Kidney (tissue), 14 donors: ENCODE measurements around the gene TEPSIN. TPM values are rescaled to one million over a fixed set of nuclear protein-coding genes. Genes with fewer than 3 reads are reported as not detected.
A peak's percentile ranks its signal among the peaks of the same experiment; 100 is the strongest.
"Not testable (repeated sequence)": the region's sequence is repeated elsewhere in the genome, so short reads cannot be mapped to it uniquely, and the experiment has no call there.

ENCODE experiments used
- DNase-seq, 5 donors: peaks; one replicate each; pipeline ENCODE4 v3.0.0-alpha.2; 2013 to 2020
- FAIRE-seq: peaks from 2 replicates; lab custom pipeline; 2012; peaks lifted over from hg19 to GRCh38; lab: Jason Lieb, UNC
- H3K27ac ChIP-seq, 2 donors: one replicate each; pipeline ENCODE4 v1.7.0; 2013; ENCODE audit warnings: low read depth in 2 of 2, low read length in 2 of 2, inconsistent platforms in 1 of 2
- H3K27me3 ChIP-seq: one replicate; pipeline ENCODE4 v1.7.1; 2013; ENCODE audit warnings: low read length, inconsistent platforms; ENCODE audit not compliant: control insufficient read depth, insufficient read depth
- H3K36me3 ChIP-seq, 3 donors: one replicate each; pipeline versions ENCODE4 v1.7.0 to v1.7.1; 2013; ENCODE audit warnings: low read length in 3 of 3, control low read depth in 1 of 3, inconsistent platforms in 1 of 3; ENCODE audit not compliant: insufficient read depth in 3 of 3, control insufficient read depth in 2 of 3
- H3K4me1 ChIP-seq, 3 donors: one replicate each; pipeline versions ENCODE4 v1.7.0 to v1.7.1; 2013; ENCODE audit warnings: low read length in 3 of 3, inconsistent platforms in 1 of 3, low read depth in 1 of 3; ENCODE audit not compliant: control insufficient read depth in 2 of 3, insufficient read depth in 2 of 3
- H3K4me3 ChIP-seq, 3 donors: one replicate each; pipeline versions ENCODE4 v1.7.0 to v1.8.1; 2013; ENCODE audit warnings: low read length in 3 of 3, control low read depth in 1 of 3, inconsistent platforms in 1 of 3
- H3K9ac ChIP-seq, 3 donors: one replicate each; pipeline versions ENCODE4 v1.7.0 to v1.7.1; 2013; ENCODE audit warnings: low read length in 3 of 3, control low read depth in 1 of 3, inconsistent platforms in 1 of 3
- H3K9me3 ChIP-seq, 3 donors: one replicate each; pipeline versions ENCODE4 v1.7.0 to v1.7.1; 2013; ENCODE audit warnings: low read length in 3 of 3, control low read depth in 1 of 3, inconsistent platforms in 1 of 3; ENCODE audit not compliant: control insufficient read depth in 2 of 3, insufficient read depth in 1 of 3
- intact Hi-C: fragments of 100-400 bp; cut with DNase I; formaldehyde crosslinking; loops from one replicate; pipeline ENCODE4 v1.11.1; 2022
- polyA plus RNA-seq: library from polyadenylated mRNA; stranded (reverse); fragments of 350-450 nt; fragmentation: Illumina TruSeq; extraction: RNeasy Lipid Tissue Mini Kit (QIAGEN cat#74804); gene quantifications from one replicate; pipeline ENCODE4 v1.2.3, GENCODE V29; 2014; ENCODE audit warnings: low read depth, low replicate concordance; ENCODE audit not compliant: insufficient read depth
- total RNA-seq: library from RNA; stranded (reverse); fragmentation: NEBNext Ultra II Directional; extraction: Animal tissue kit (Norgen Biotek cat#: 25700); gene quantifications from one replicate; pipeline ENCODE4 v1.2.1, GENCODE V29; 2021
- TF ChIP-seq, protein P1 (sequence below): IDR thresholded peaks from 3 replicates; pipeline ENCODE4 v1.5.1; 2012; ENCODE audit warnings: mild to moderate bottlenecking, moderate library complexity, borderline replicate concordance; ENCODE audit not compliant: insufficient read depth; ENCODE audit errors: extremely low read depth
- donor health status: control.
- donor health status: control.
- donor health status: control.
- donor health status: control.
- donor health status: control.
- donor health status: DM: yes; HTN: yes; CAD: no.
- donor health status: Normal renal cell carcinoma (clear cell type).

TEPSIN gene
- total and polyA plus RNA-seq, 2 donors from 2014 or later, result 13.9 to 42.8 TPM

DNA sequence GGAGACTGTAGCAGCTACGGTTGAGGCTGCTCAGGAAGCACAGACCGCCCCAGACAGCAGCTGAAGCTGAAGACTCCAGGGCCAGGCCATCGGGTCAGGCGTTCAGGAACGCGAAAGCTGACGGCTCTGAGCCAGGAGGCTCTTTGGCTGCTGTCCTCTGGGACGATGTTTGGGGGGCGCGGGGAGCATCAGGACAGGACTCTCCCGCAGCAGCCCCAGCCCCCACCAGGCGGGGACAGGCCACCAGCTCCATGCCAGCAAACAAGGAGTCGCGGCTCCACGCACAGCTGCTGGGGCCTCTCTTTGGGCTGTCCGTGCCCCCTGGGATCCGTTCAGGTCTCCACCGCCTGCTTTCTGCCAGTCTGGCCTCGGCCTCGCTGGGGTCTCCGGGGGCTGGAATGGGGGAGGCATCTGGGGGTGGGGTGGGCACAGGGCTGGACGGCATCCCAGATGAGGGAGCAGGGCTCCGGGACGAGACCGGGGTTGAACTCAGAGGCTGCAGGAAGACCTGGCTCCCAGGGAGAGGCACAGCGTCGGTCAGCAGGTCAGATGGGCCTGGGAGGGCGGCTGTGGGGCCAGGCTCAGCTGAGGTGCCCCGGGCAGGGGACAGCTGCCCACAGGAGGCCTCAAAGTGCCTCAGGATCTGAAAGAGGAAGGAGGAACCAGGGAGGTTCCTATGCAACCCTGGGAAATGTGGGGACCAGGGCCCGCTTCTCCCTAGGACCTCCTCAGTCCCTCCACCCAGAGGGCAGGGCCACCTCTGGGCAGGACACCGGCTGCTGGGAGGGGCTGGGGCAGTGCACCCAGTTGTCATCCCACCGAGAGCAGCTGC is 9.8 kb downstream of the TEPSIN start:
- intact Hi-C loops, result no loop called here
- H3K9ac ChIP-seq, result no peak overlapping the region
- H3K4me3 ChIP-seq, result no peak overlapping the region
- TF ChIP-seq, protein P1, sequence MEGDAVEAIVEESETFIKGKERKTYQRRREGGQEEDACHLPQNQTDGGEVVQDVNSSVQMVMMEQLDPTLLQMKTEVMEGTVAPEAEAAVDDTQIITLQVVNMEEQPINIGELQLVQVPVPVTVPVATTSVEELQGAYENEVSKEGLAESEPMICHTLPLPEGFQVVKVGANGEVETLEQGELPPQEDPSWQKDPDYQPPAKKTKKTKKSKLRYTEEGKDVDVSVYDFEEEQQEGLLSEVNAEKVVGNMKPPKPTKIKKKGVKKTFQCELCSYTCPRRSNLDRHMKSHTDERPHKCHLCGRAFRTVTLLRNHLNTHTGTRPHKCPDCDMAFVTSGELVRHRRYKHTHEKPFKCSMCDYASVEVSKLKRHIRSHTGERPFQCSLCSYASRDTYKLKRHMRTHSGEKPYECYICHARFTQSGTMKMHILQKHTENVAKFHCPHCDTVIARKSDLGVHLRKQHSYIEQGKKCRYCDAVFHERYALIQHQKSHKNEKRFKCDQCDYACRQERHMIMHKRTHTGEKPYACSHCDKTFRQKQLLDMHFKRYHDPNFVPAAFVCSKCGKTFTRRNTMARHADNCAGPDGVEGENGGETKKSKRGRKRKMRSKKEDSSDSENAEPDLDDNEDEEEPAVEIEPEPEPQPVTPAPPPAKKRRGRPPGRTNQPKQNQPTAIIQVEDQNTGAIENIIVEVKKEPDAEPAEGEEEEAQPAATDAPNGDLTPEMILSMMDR, result no peak
- DNase-seq (no peak), FAIRE-seq (no peak)
- peaks cover 5 to 10% (median 5%) of the 10 kb centered on the region in 3 donors for H3K36me3 ChIP-seq
- no peaks in the 10 kb centered on the region for H3K9me3 ChIP-seq
- H3K4me1 ChIP-seq, result no peaks in the 10 kb centered on the region
- H3K27ac ChIP-seq, result no peak overlapping the region
- no peaks in the 10 kb centered on the region for H3K27me3 ChIP-seq

DNA sequence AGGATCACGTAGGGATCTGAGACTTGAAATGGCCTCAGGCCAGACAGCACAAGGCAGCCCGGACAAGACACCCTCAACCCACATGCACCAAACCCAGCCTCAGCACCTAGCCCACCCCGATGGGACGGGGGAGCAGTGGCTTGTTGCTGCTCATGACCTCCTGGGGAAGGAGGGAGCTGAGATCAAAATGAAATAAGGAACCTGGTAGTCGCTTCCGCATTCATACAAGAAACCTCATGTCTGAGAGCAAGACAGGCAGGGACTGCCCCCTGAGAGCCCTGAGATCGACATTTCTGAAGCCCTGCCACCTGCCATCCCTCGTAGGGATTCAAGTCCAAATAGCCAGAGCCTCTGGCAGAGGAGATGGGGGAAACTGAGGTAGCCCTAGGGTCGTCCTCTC is 10.4 kb downstream of the TEPSIN start:
- H3K9me3 ChIP-seq, result no peaks in the 10 kb centered on the region
- TF ChIP-seq, protein P1, result no peak
- H3K36me3 ChIP-seq, result peaks cover 5 to 10% (median 5%) of the 10 kb centered on the region in 3 donors
- intact Hi-C loops, result no loop called here
- H3K27me3 ChIP-seq, result no peaks in the 10 kb centered on the region
- H3K9ac ChIP-seq, result no peak overlapping the region
- DNase-seq (no peak), FAIRE-seq (no peak)
- H3K4me1 ChIP-seq, result peaks cover 0 to under 1% (median 0%) of the 10 kb centered on the region in 3 donors
- H3K27ac ChIP-seq, result no peak overlapping the region
- H3K4me3 ChIP-seq, result no peak overlapping the region

DNA sequence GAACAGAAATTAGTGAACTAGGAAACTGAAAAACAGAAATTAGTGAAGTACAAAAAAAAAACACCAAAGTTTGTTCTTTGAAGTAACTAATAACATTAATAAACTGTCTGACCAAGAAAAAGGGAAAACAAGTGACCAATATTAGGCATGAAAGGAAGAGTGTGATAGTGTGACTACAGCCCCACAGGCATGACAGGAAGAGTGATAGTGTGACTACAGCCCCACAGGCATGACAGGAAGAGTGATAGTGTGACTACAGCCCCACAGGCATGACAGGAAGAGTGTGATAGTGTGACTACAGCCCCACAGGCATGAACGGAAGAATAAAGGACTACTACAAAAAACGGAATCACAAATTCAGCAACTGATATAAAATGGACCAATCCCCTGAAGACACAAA is 11.2 kb downstream of the TEPSIN start:
- DNase-seq, H3K4me3 ChIP-seq, intact Hi-C loops, H3K9ac ChIP-seq, H3K27ac ChIP-seq, H3K4me1 ChIP-seq, FAIRE-seq, H3K27me3 ChIP-seq, H3K9me3 ChIP-seq: not testable (repeated sequence)
- H3K36me3 ChIP-seq, result peaks cover 5 to 10% (median 5%) of the 10 kb centered on the region in 3 donors

DNA sequence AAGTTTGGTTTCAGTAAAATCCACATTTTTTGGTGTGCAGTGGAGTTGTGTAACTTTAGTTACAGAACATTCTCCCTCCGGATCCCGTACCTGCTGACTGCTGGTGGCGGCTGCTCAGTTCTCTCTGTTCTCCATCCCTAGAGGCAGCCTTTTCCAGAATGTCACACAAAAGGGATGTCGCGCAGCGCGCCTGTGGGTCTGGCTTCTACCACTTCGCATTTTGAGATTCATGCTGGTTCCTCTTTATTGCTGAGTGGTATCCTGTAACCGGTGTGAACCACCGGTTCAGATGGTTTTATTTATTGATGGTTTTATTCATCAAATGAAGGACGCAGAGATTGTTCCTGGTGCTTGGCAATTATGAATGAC is 15.1 kb downstream of the TEPSIN start:
- Histone ChIP-seq H3K9me3 (no peaks in the 10 kb centered on the region), H3K4me3 (peak overlapping the region in 2 of 3 donors; percentile 50 to 57), H3K27me3 (no peaks in the 10 kb centered on the region), H3K27ac (no peak overlapping the region), H3K36me3 (no peaks in the 10 kb centered on the region), H3K4me1 (peaks cover 0 to 14% (median 0%) of the 10 kb centered on the region in 3 donors), H3K9ac (no peak overlapping the region)
- no peak for FAIRE-seq
- TF ChIP-seq, protein P1, result no peak
- intact Hi-C loops, result no loop called here
- peak in 1 of 5 donors; percentile 50 for DNase-seq
